Measurements from ENCODE around the gene TOPORS.

- no peak for TF ChIP-seq CTCF (conservative IDR thresholded peaks at IDR 0.05; ENCODE audit: low read length)
- TF ChIP-seq EZH2phosphoT487 (IDR thresholded peaks at IDR 0.05; ENCODE audit: borderline replicate concordance, low read depth, low read length): no peak
These were observed 17.9 kb upstream of the TOPORS start for GRCh38 chr9:32570262-32570661.

Measured in OCI-LY7 (cell line).